C4-2B (cell line): ENCODE measurements around the gene C19orf81.

Experiments
- CTCF ChIP-seq: fragments of 450-650 bp; conservative IDR thresholded peaks from 2 replicates; pipeline ENCODE4 v1.5.1; 2017; ENCODE audit warnings: mild to moderate bottlenecking
- ZFX ChIP-seq: fragments of 450-650 bp; IDR thresholded peaks from 2 replicates; pipeline ENCODE4 v1.6.1; 2017

- no peak for TF ChIP-seq CTCF
- TF ChIP-seq ZFX, result no peak
Observed at GRCh38 chr19:50706387-50706786, 57.1 kb downstream of the C19orf81 start.
